Thyroid gland (tissue), 4 donors: Measurements from ENCODE around the gene HMCES.

Experiments
- CTCF ChIP-seq, 6 experiments: fragments of 200-600 bp in 3 of 6; fragments of 450-650 bp in 3 of 6; sonication (generic) in 3 of 6; IDR thresholded peaks; one replicate each; pipeline ENCODE4 v1.5.1; 2016 to 2019; ENCODE audit warnings: antibody characterized with exemption in 6 of 6, mild to moderate bottlenecking in 2 of 6, inconsistent platforms in 1 of 6, moderate library complexity in 1 of 6
- POLR2A ChIP-seq, 2 donors: fragments of 450-650 bp; IDR thresholded peaks; one replicate each; pipeline ENCODE4 v1.6.1; 2017; ENCODE audit warnings: antibody characterized with exemption in 2 of 2, mild to moderate bottlenecking in 2 of 2, moderate library complexity in 1 of 2

DNA sequence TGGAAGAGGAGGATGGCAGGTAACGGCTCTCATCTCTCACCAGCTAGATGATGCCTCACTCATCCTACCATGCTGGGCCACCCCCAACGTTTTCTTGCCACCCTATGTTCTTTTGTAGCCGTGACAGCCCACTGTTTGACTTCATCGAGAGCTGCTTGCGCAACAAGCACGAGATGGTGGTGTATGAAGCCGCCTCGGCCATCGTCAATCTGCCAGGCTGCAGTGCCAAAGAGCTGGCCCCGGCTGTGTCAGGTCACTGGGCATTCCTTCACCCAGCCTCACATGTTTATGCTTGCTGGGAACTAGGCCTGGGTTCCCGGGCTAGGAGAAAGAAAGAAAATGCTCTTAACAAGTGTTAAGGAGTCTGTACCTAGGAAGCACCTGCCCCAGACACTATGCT is 21.1 kb upstream of the HMCES start:
- no peak for TF ChIP-seq CTCF (IDR thresholded peaks at IDR 0.05)
- TF ChIP-seq POLR2A (IDR thresholded peaks at IDR 0.05): no peak
